Liver (tissue), 9 donors: ENCODE data around the gene FBN2. TPM values are rescaled to one million over a fixed set of nuclear protein-coding genes. Genes with fewer than 3 reads are reported as not detected.

Experiments used
- DNase-seq: peaks from one replicate; pipeline ENCODE4 v3.0.0-alpha.2; 2017; ENCODE audit warnings: low spot score
- H3K27ac ChIP-seq, 2 donors: one replicate each; pipeline ENCODE4 v1.7.0; 2013; ENCODE audit warnings: inconsistent platforms in 2 of 2, low read length in 2 of 2, control low read depth in 1 of 2, low read depth in 1 of 2, mild to moderate bottlenecking in 1 of 2
- H3K27me3 ChIP-seq, 4 donors: one replicate each; pipeline versions ENCODE4 v1.6.1 to v1.7.0; 2013; ENCODE audit warnings: low read length in 3 of 4, inconsistent platforms in 1 of 4, mild to moderate bottlenecking in 1 of 4, moderate library complexity in 1 of 4; ENCODE audit not compliant: control insufficient read depth in 4 of 4, insufficient read depth in 4 of 4
- H3K36me3 ChIP-seq, 4 donors: one replicate each; pipeline versions ENCODE4 v1.6.1 to v1.7.0; 2013; ENCODE audit warnings: low read length in 3 of 4, mild to moderate bottlenecking in 3 of 4, low read depth in 1 of 4, moderate library complexity in 1 of 4; ENCODE audit not compliant: control insufficient read depth in 4 of 4, insufficient read depth in 3 of 4
- H3K4me1 ChIP-seq, 4 donors: one replicate each; pipeline versions ENCODE4 v1.6.1 to v1.7.0; 2013; ENCODE audit warnings: low read length in 3 of 4, mild to moderate bottlenecking in 3 of 4, moderate library complexity in 1 of 4; ENCODE audit not compliant: control insufficient read depth in 4 of 4, insufficient read depth in 4 of 4
- H3K4me3 ChIP-seq, 3 donors: one replicate each; pipeline versions ENCODE4 v1.6.1 to v1.7.0; 2013; ENCODE audit warnings: low read length in 3 of 3, control low read depth in 1 of 3, low read depth in 1 of 3, mild to moderate bottlenecking in 1 of 3
- H3K9ac ChIP-seq, 2 donors: one replicate each; pipeline ENCODE4 v1.7.0; 2013; ENCODE audit warnings: low read length in 2 of 2, mild to moderate bottlenecking in 2 of 2, moderate library complexity in 2 of 2, control low read depth in 1 of 2, low read depth in 1 of 2
- H3K9me3 ChIP-seq, 4 donors: one replicate each; pipeline versions ENCODE4 v1.6.1 to v1.7.0; 2013; ENCODE audit warnings: low read length in 3 of 4; ENCODE audit not compliant: control insufficient read depth in 4 of 4
- ATF3 ChIP-seq: IDR thresholded peaks from 2 replicates; pipeline ENCODE4 v1.6.1; 2016; ENCODE audit warnings: antibody characterized with exemption
- CTCF ChIP-seq: fragments of 150-350 bp; IDR thresholded peaks from 2 replicates; pipeline ENCODE4 v1.5.1; 2017; ENCODE audit warnings: improper control_type of control experiment, low read depth, low read length; ENCODE audit not compliant: missing input control
- EGR1 ChIP-seq, 2 donors: IDR thresholded peaks; 2 replicates each; pipeline ENCODE4 v1.6.1; 2016 to 2018; ENCODE audit warnings: antibody characterized with exemption in 2 of 2, low read depth in 2 of 2
- FOXA1 ChIP-seq: IDR thresholded peaks from 2 replicates; pipeline ENCODE4 v1.6.1; 2016; ENCODE audit warnings: antibody characterized with exemption
- FOXA2 ChIP-seq: IDR thresholded peaks from 2 replicates; pipeline ENCODE4 v1.6.1; 2016; ENCODE audit warnings: antibody characterized with exemption
- GABPA ChIP-seq, 2 donors: IDR thresholded peaks in 1 of 2; conservative IDR thresholded peaks in 1 of 2; 2 replicates each; pipeline ENCODE4 v1.6.1; 2016; ENCODE audit warnings: antibody characterized with exemption in 2 of 2, mild to moderate bottlenecking in 1 of 2, moderate library complexity in 1 of 2
- HNF4A ChIP-seq, 2 donors: conservative IDR thresholded peaks; 2 replicates each; pipeline ENCODE4 v1.6.1; 2016; ENCODE audit warnings: antibody characterized with exemption in 2 of 2, mild to moderate bottlenecking in 2 of 2
- HNF4G ChIP-seq: IDR thresholded peaks from 2 replicates; pipeline ENCODE4 v1.6.1; 2016; ENCODE audit warnings: antibody characterized with exemption
- JUND ChIP-seq, 2 donors: IDR thresholded peaks; 2 replicates each; pipeline ENCODE4 v1.6.1; 2016; ENCODE audit warnings: antibody characterized with exemption in 2 of 2
- MAX ChIP-seq: IDR thresholded peaks from 2 replicates; pipeline ENCODE4 v1.6.1; 2016; ENCODE audit warnings: antibody characterized with exemption
- NR2F2 ChIP-seq: IDR thresholded peaks from 2 replicates; pipeline ENCODE4 v1.6.1; 2016; ENCODE audit warnings: antibody characterized with exemption
- REST ChIP-seq: IDR thresholded peaks from 2 replicates; pipeline ENCODE4 v1.6.1; 2016; ENCODE audit warnings: antibody characterized with exemption, mild to moderate bottlenecking
- RXRA ChIP-seq, 2 donors: IDR thresholded peaks; 2 replicates each; pipeline ENCODE4 v1.6.1; 2017 to 2018; ENCODE audit warnings: antibody characterized with exemption in 2 of 2, mild to moderate bottlenecking in 1 of 2
- SP1 ChIP-seq: IDR thresholded peaks from 2 replicates; pipeline ENCODE4 v1.6.1; 2018; ENCODE audit warnings: antibody characterized with exemption, mild to moderate bottlenecking
- TAF1 ChIP-seq: conservative IDR thresholded peaks from 2 replicates; pipeline ENCODE4 v1.6.1; 2016; ENCODE audit warnings: antibody characterized with exemption, mild to moderate bottlenecking
- YY1 ChIP-seq: IDR thresholded peaks from 2 replicates; pipeline ENCODE4 v1.6.1; 2016; ENCODE audit warnings: antibody characterized with exemption, mild to moderate bottlenecking
- ZBTB33 ChIP-seq: IDR thresholded peaks from 2 replicates; pipeline ENCODE4 v1.6.1; 2016; ENCODE audit warnings: antibody characterized with exemption
- WGBS: extraction: QIAGEN DNeasy Blood & Tissue Kit; methylation state at CpG from one replicate; pipeline ENCODE4 v1.1.7; 2013; 5-methylcytosine and 5-hydroxymethylcytosine counted together
- polyA plus RNA-seq, 2 donors: library from polyadenylated mRNA; stranded (reverse) in 1 of 2; unstranded in 1 of 2; fragments of 200-250 nt in 1 of 2; fragments of >200 nt in 1 of 2; fragmentation: Nextera tagmentation in 1 of 2; extraction: Ambion mirVana in 1 of 2; gene quantifications; one replicate each; pipeline versions ENCODE4 v1.2.1 to v1.2.3, GENCODE V29; 2013 to 2015
- total RNA-seq, 2 donors: library from RNA; depleted of rRNA; stranded (reverse); fragments of >200 nt; gene quantifications; one replicate each; pipeline ENCODE4 v1.2.3, GENCODE V29; 2014
- donor health status: healthy.
- donor health status: healthy.
- donor health status: healthy.
- donor health status: healthy.
- donor health status: healthy.

FBN2 gene
- total and polyA plus RNA-seq, 4 donors: 0.08 to 4.1 (median 0.47) TPM

GRCh38 chr5:128528637-128529255, 9.3 kb downstream of the FBN2 start:
- Histone ChIP-seq H3K9ac (no peak overlapping the region), H3K4me3 (no peak overlapping the region), H3K27ac (no peak overlapping the region), H3K9me3 (no peaks in the 10 kb centered on the region), H3K36me3 (no peaks in the 10 kb centered on the region), H3K4me1 (no peaks in the 10 kb centered on the region), H3K27me3 (peaks cover 0 to 2% (median 0%) of the 10 kb centered on the region in 4 donors)
- WGBS: 70% methylated on average over 5 of the region's 5 CpGs
- TF ChIP-seq MAX (no peak), NR2F2 (no peak), HNF4G (no peak)
- no peak for DNase-seq

- DNase-seq: no peak
- no peak overlapping the region for H3K9ac ChIP-seq
- H3K4me3 ChIP-seq: no peak overlapping the region
- 29% methylated on average over 2 of the region's 2 CpGs for WGBS
- H3K27me3 ChIP-seq: peaks cover 0 to 2% (median 0%) of the 10 kb centered on the region in 4 donors
- no peaks in the 10 kb centered on the region for H3K36me3 ChIP-seq
- TF ChIP-seq REST: no peak
- TF ChIP-seq CTCF: no peak
- TF ChIP-seq NR2F2: no peak
- no peak for TF ChIP-seq GABPA (IDR thresholded peaks at IDR 0.05 in 1 of 2, conservative IDR thresholded peaks at IDR 0.05 in 1 of 2)
- TF ChIP-seq SP1: no peak
- TF ChIP-seq YY1: no peak
- no peak for TF ChIP-seq ZBTB33
- no peaks in the 10 kb centered on the region for H3K9me3 ChIP-seq
- H3K4me1 ChIP-seq: no peaks in the 10 kb centered on the region
- no peak overlapping the region for H3K27ac ChIP-seq
Observed at GRCh38 chr5:128528126-128528525, 9.9 kb downstream of the FBN2 start.

- DNase-seq: no peak
- Histone ChIP-seq H3K4me3 (no peak overlapping the region), H3K9me3 (no peaks in the 10 kb centered on the region), H3K27ac (no peak overlapping the region), H3K4me1 (no peaks in the 10 kb centered on the region), H3K36me3 (no peaks in the 10 kb centered on the region), H3K27me3 (peaks cover 0 to 2% (median 0%) of the 10 kb centered on the region in 4 donors), H3K9ac (no peak overlapping the region)
- no peak for TF ChIP-seq FOXA1
- no peak for TF ChIP-seq HNF4G
- TF ChIP-seq ZBTB33: no peak
- no peak for TF ChIP-seq RXRA (IDR thresholded peaks at IDR 0.05)
- no peak for TF ChIP-seq EGR1 (IDR thresholded peaks at IDR 0.05; ENCODE audit: low read depth in 2 of 2)
- TF ChIP-seq MAX: no peak
- no peak for TF ChIP-seq JUND (IDR thresholded peaks at IDR 0.05)
- no peak for TF ChIP-seq HNF4A (conservative IDR thresholded peaks at IDR 0.05)
- TF ChIP-seq NR2F2: no peak
- TF ChIP-seq ATF3: no peak
- no peak for TF ChIP-seq FOXA2
- TF ChIP-seq TAF1: no peak
Observed at GRCh38 chr5:128527077-128527476, 11.0 kb downstream of the FBN2 start.
